Thyroid gland (tissue), 4 donors: ENCODE results near the gene CPE. TPM values are rescaled to one million over a fixed set of nuclear protein-coding genes. Genes with fewer than 3 reads are reported as not detected.
"Not testable (repeated sequence)": the region's sequence is repeated elsewhere in the genome, so short reads cannot be mapped to it uniquely, and the experiment has no call there.

ENCODE experiments used
- DNase-seq, 2 donors: peaks; one replicate each; pipeline ENCODE4 v3.0.0-alpha.2; 2019
- H3K27ac ChIP-seq, 3 donors: fragments of 200-600 bp; sonication (generic); 1 replicate in 2 of 3; 2 replicates in 1 of 3; pipeline ENCODE4 v1.5.1; 2016 to 2019; ENCODE audit warnings: mild to moderate bottlenecking in 1 of 3, moderate library complexity in 1 of 3
- H3K27me3 ChIP-seq: fragments of 200-600 bp; sonication (generic); one replicate; pipeline ENCODE4 v1.5.1; 2019
- H3K36me3 ChIP-seq, 2 donors: fragments of 200-600 bp; sonication (generic); one replicate each; pipeline ENCODE4 v1.5.1; 2016 to 2019
- H3K4me1 ChIP-seq, 2 donors: fragments of 200-600 bp; sonication (generic); one replicate each; pipeline ENCODE4 v1.5.1; 2017 to 2019
- H3K4me3 ChIP-seq, 3 donors: fragments of 200-600 bp; sonication (generic); replicated peaks in 1 of 3; 1 replicate in 2 of 3; 2 replicates in 1 of 3; pipeline ENCODE4 v1.5.1; 2016; ENCODE audit warnings: mild to moderate bottlenecking in 1 of 3
- H3K9me3 ChIP-seq: fragments of 200-600 bp; sonication (generic); one replicate; pipeline ENCODE4 v1.5.1; 2017
- POLR2A ChIP-seq, 2 donors: fragments of 450-650 bp; IDR thresholded peaks; one replicate each; pipeline ENCODE4 v1.6.1; 2017; ENCODE audit warnings: antibody characterized with exemption in 2 of 2, mild to moderate bottlenecking in 2 of 2, moderate library complexity in 1 of 2
- WGBS, 2 donors: methylation state at CpG; one replicate each; pipeline ENCODE4 v1.1.5; 2017; 5-methylcytosine and 5-hydroxymethylcytosine counted together
- intact Hi-C: fragments of 100-400 bp; cut with DNase I; formaldehyde crosslinking; loops from one replicate; pipeline ENCODE4 v1.15.1; 2023
- total RNA-seq, 4 donors: library from RNA; depleted of rRNA; stranded (reverse); fragments of >200 nt; gene quantifications; one replicate each; pipeline ENCODE4 v1.2.3, GENCODE V29; 2016
- TF ChIP-seq, protein P1 (sequence below), 6 experiments: fragments of 200-600 bp in 3 of 6; fragments of 450-650 bp in 3 of 6; sonication (generic) in 3 of 6; IDR thresholded peaks; one replicate each; pipeline ENCODE4 v1.5.1; 2016 to 2019; ENCODE audit warnings: antibody characterized with exemption in 6 of 6, mild to moderate bottlenecking in 2 of 6, inconsistent platforms in 1 of 6, moderate library complexity in 1 of 6

The CPE gene
- total RNA-seq, 4 donors from 2014 or later, result 159 to 334 (median 309) TPM

DNA sequence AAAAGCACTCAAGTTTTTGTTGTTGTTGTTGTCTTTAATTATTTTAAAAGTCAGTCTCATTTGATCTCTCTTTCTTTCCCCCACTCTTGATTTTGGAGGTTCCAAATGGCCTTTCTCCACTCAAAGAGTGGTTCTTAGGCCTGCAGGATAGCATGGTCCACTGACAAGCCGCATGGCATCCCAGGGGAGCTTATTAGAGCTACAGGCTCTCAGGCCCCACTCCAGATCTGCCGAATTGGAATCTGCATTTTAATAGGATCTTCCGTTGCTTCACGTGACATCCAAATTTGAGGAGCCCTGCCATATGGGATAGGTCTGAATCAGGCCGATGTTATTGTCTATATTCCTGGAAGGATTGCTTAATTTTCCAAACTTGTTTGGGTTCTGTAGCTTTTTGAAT is 72.1 kb downstream of the CPE start:
- DNase-seq, result no peak
- Histone ChIP-seq H3K9me3 (no peaks in the 10 kb centered on the region), H3K4me1 (no peaks in the 10 kb centered on the region), H3K27me3 (no peaks in the 10 kb centered on the region), H3K36me3 (no peaks in the 10 kb centered on the region), H3K4me3 (no peak overlapping the region), H3K27ac (no peak overlapping the region)
- TF ChIP-seq POLR2A (IDR thresholded peaks at IDR 0.05), result no peak
- intact Hi-C loops, result no loop called here
- 83 to 89% methylated on average over 5 of the region's 5 CpGs for WGBS, 2 donors

DNA sequence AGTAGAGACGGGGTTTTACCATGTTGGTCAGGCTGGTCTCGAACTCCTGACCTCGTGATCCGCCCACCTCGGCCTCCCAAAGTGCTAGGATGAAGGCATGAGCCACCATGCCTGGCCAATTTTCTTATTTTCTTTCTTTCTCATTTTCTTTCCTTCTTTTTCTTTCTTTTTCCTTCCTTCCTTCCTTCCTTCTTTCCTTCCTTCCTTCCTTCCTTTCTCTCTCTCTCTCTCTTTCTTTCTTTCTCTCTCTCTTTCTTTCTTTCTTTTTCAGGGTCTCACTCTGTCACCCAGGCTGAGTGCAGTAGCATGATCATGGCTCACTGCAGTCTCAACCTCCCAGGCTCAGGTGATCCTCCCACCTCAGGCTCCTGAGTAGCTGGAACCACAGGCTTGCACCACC is 74.3 kb downstream of the CPE start:
- 92 to 93% methylated on average over 5 of the region's 5 CpGs for WGBS, 2 donors
- H3K4me3 ChIP-seq, DNase-seq, H3K4me1 ChIP-seq, intact Hi-C loops, H3K36me3 ChIP-seq, H3K27me3 ChIP-seq, H3K9me3 ChIP-seq, H3K27ac ChIP-seq: not testable (repeated sequence)

DNA sequence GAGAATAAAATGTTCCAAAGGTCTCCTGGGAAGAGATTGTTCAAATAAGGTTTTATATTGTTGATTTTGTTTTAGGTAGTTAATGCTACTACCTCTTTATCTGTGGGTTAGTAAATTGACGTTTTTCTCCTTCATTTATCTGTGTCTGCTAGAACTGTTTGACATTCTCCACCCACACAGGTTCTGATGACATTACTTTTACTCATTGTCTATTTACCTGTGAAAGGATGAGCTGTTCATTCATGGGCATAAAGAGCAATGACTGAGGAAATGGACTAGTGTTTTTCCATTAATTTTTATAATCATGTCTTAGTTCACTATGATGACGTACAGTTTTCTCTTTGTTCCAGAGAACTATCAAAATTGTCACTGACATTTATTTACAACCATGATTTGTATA is 75.6 kb downstream of the CPE start:
- DNase-seq, result no peak
- intact Hi-C loops, result no loop called here
- no peaks in the 10 kb centered on the region for H3K9me3 ChIP-seq

DNA sequence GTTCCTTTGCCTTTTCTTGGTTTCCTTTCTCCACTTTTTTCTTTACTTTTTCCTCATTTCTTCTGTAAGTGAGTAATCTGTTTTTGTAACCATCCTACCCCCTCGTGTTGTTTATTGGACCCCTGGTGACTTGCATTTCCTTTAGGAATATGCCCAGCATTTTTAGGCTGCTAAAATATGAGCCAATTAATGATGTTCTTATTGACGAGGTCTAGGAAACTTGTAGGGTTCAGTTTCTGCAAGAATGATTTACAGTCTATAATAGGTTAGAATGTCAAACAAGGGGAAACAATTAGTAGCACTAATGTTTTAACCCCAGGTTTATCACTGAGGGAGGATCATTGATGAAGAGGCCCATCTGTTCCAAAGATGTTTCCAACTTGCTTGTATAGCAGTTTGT is 79.0 kb downstream of the CPE start:
- intact Hi-C loops, result no loop called here
- Histone ChIP-seq H3K9me3 (no peaks in the 10 kb centered on the region), H3K36me3 (no peaks in the 10 kb centered on the region), H3K27ac (no peak overlapping the region), H3K4me1 (no peaks in the 10 kb centered on the region), H3K27me3 (no peaks in the 10 kb centered on the region), H3K4me3 (no peak overlapping the region)
- 57 to 61% methylated on average over 2 of the region's 2 CpGs for WGBS, 2 donors
- no peak for TF ChIP-seq POLR2A (IDR thresholded peaks at IDR 0.05)
- TF ChIP-seq, protein P1, sequence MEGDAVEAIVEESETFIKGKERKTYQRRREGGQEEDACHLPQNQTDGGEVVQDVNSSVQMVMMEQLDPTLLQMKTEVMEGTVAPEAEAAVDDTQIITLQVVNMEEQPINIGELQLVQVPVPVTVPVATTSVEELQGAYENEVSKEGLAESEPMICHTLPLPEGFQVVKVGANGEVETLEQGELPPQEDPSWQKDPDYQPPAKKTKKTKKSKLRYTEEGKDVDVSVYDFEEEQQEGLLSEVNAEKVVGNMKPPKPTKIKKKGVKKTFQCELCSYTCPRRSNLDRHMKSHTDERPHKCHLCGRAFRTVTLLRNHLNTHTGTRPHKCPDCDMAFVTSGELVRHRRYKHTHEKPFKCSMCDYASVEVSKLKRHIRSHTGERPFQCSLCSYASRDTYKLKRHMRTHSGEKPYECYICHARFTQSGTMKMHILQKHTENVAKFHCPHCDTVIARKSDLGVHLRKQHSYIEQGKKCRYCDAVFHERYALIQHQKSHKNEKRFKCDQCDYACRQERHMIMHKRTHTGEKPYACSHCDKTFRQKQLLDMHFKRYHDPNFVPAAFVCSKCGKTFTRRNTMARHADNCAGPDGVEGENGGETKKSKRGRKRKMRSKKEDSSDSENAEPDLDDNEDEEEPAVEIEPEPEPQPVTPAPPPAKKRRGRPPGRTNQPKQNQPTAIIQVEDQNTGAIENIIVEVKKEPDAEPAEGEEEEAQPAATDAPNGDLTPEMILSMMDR (IDR thresholded peaks at IDR 0.05), result no peak
- no peak for DNase-seq

More for the DNA sequence above, 75.6 kb downstream of the CPE start:
- no peaks in the 10 kb centered on the region for H3K36me3 ChIP-seq
- no peaks in the 10 kb centered on the region for H3K4me1 ChIP-seq
- no peak overlapping the region for H3K4me3 ChIP-seq
- no peaks in the 10 kb centered on the region for H3K27me3 ChIP-seq
- 75 to 80% methylated on average over 2 of the region's 2 CpGs for WGBS, 2 donors
- H3K27ac ChIP-seq, result no peak overlapping the region
- no peak for TF ChIP-seq POLR2A (IDR thresholded peaks at IDR 0.05)
- TF ChIP-seq, protein P1 (IDR thresholded peaks at IDR 0.05), result no peak

DNA sequence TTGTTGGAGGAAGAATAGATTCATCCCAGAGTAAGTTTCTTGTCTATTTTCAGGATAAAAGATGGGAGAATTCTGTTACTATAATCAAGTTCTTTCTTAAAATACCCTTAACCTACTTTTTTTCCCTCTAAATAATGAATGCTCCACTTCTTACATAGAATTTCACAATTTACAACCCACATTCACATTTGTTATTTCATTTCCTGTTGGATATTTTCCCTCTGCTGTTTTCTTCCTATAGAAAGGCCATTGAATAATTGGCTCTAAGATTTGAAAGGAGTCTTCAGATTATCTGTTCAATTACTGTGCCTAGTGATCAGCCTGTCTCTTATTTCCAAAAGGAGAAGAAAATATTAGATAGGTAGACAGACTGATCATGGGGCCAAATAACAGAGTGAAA is 79.7 kb downstream of the CPE start:
- intact Hi-C loops, result no loop called here
- H3K36me3 ChIP-seq, result no peaks in the 10 kb centered on the region
- no peak overlapping the region for H3K4me3 ChIP-seq
- H3K9me3 ChIP-seq, result no peaks in the 10 kb centered on the region
- no peak for DNase-seq
- H3K27ac ChIP-seq, result no peak overlapping the region
- TF ChIP-seq, protein P1 (IDR thresholded peaks at IDR 0.05), result no peak
- TF ChIP-seq POLR2A (IDR thresholded peaks at IDR 0.05), result no peak
- H3K4me1 ChIP-seq, result no peaks in the 10 kb centered on the region
- H3K27me3 ChIP-seq, result no peaks in the 10 kb centered on the region

DNA sequence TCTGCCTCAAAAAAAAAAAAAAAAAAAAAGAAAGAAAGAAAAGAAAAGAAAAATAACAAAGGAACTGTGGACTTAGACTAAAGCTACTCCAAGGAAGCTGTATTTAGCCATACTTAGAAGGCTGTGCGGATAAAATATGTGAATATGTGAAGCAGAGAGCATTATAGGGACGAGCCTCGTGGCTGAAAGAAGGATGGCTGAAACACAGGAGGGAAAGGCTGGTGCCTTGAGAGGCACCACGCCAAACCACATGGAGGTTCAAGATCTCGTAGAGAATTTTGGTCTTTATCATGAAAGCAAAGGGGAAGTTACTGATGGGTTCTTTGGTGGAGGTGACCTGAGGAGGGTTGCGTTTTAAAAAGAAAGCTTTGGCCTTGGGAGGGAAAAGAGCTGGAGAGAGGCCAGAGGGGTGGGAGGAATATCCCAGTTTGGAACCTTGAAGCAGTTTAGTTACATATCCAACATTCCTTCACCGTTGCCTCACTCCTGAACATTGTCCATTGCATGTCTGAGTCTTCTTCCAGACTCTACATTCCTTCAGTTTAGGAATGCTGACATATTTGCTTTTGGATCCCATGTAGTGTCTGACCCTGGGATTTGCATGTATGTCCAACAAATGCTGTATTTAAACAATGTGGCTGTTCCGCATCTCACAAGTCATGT is 82.5 kb downstream of the CPE start:
- no peak for DNase-seq
- TF ChIP-seq POLR2A (IDR thresholded peaks at IDR 0.05), result no peak
- TF ChIP-seq, protein P1 (IDR thresholded peaks at IDR 0.05), result no peak
- H3K27ac ChIP-seq, result no peak overlapping the region
- no peaks in the 10 kb centered on the region for H3K27me3 ChIP-seq
- no peak overlapping the region for H3K4me3 ChIP-seq
- no peaks in the 10 kb centered on the region for H3K36me3 ChIP-seq
- no peaks in the 10 kb centered on the region for H3K4me1 ChIP-seq
- intact Hi-C loops, result loop anchor here (5.0 kb wide), 1 partner anchor 104 kb away; no protein-coding TSS in a partner anchor
- WGBS, 2 donors, result 73 to 79% methylated on average over 8 of the region's 8 CpGs
- no peaks in the 10 kb centered on the region for H3K9me3 ChIP-seq
